Loucy (cell line): Measurements from ENCODE around the gene TMEM269.
A peak's percentile ranks its signal among the peaks of the same experiment; 100 is the strongest.

Source experiments
- H2AFZ ChIP-seq: fragments of 200-600 bp; sonication (generic); 2 replicates; pipeline ENCODE4 v1.6.0; 2016; ENCODE audit warnings: antibody characterized with exemption, mild to moderate bottlenecking, low read length, moderate library complexity
- H3F3A ChIP-seq: fragments of 200-600 bp; 2 replicates; pipeline ENCODE4 v1.6.0; 2016; ENCODE audit warnings: antibody characterized with exemption, low read depth, mild to moderate bottlenecking
- H3K27me3 ChIP-seq: fragments of 200-600 bp; sonication (generic); 2 replicates; pipeline ENCODE4 v1.6.1; 2014; ENCODE audit warnings: low read length, mild to moderate bottlenecking; ENCODE audit not compliant: insufficient read depth, poor library complexity, severe bottlenecking
- H3K36me3 ChIP-seq: fragments of 200-600 bp; sonication (generic); 2 replicates; pipeline ENCODE4 v1.6.1; 2016; ENCODE audit warnings: low read length; ENCODE audit not compliant: insufficient read depth
- H3K4me1 ChIP-seq: fragments of 200-600 bp; sonication (generic); 2 replicates; pipeline ENCODE4 v1.5.1; 2014; ENCODE audit warnings: low read length, mild to moderate bottlenecking; ENCODE audit not compliant: insufficient read depth, poor library complexity, severe bottlenecking
- H3K4me2 ChIP-seq: fragments of 200-600 bp; sonication (generic); 2 replicates; pipeline ENCODE4 v1.6.0; 2014; ENCODE audit warnings: antibody characterized with exemption, low read length, low read depth, mild to moderate bottlenecking; ENCODE audit not compliant: poor library complexity, severe bottlenecking
- H3K4me3 ChIP-seq: fragments of 200-600 bp; sonication (generic); 2 replicates; pipeline ENCODE4 v1.5.1; 2014; ENCODE audit warnings: low read length, mild to moderate bottlenecking, mixed read lengths; ENCODE audit not compliant: poor library complexity, severe bottlenecking
- H3K79me2 ChIP-seq: fragments of 200-600 bp; sonication (generic); 2 replicates; pipeline ENCODE4 v1.6.1; 2014; ENCODE audit warnings: low read length; ENCODE audit not compliant: insufficient read depth
- H3K9ac ChIP-seq: fragments of 200-600 bp; sonication (generic); 2 replicates; pipeline ENCODE4 v1.6.0; 2014; ENCODE audit warnings: mild to moderate bottlenecking, low read depth, low read length, moderate library complexity; ENCODE audit not compliant: poor library complexity, severe bottlenecking
- H3K9me2 ChIP-seq: fragments of 200-600 bp; sonication (generic); replicated peaks from 2 replicates; pipeline ENCODE4 v1.6.1; 2016; ENCODE audit warnings: low read depth, low read length, mixed read lengths
- H3K9me3 ChIP-seq: fragments of 200-600 bp; sonication (generic); 2 replicates; pipeline ENCODE4 v1.6.1; 2014; ENCODE audit warnings: mild to moderate bottlenecking, antibody characterized with exemption, low read length, low read depth; ENCODE audit not compliant: insufficient read depth
- H4K20me1 ChIP-seq: fragments of 200-600 bp; sonication (generic); 2 replicates; pipeline ENCODE4 v1.6.0; 2014; ENCODE audit warnings: antibody characterized with exemption, low read length, mild to moderate bottlenecking; ENCODE audit not compliant: insufficient read depth, poor library complexity, severe bottlenecking
- CTCF ChIP-seq: fragments of 200-600 bp; sonication (generic); conservative IDR thresholded peaks from 2 replicates; pipeline ENCODE4 v1.5.1; 2014; ENCODE audit warnings: mild to moderate bottlenecking, antibody characterized with exemption, low read length
- EZH2phosphoT487 ChIP-seq: fragments of 200-600 bp; IDR thresholded peaks from 2 replicates; pipeline ENCODE4 v1.6.1; 2018; ENCODE audit warnings: antibody characterized with exemption, mild to moderate bottlenecking, moderate library complexity, borderline replicate concordance

Gene TMEM269

GRCh38 chr1:42844592-42845140, 59.9 kb downstream of the TMEM269 start:
- H3F3A ChIP-seq = no peaks in the 10 kb centered on the region
- peaks cover 28% of the 10 kb centered on the region for H3K79me2 ChIP-seq
- peaks cover 15% of the 10 kb centered on the region for H4K20me1 ChIP-seq
- H3K4me2 ChIP-seq = no peak overlapping the region
- H3K27me3 ChIP-seq = no peaks in the 10 kb centered on the region
- H3K9me3 ChIP-seq = no peaks in the 10 kb centered on the region
- H3K36me3 ChIP-seq = no peaks in the 10 kb centered on the region
- H3K9ac ChIP-seq = no peak overlapping the region
- TF ChIP-seq CTCF (no peak), EZH2phosphoT487 (no peak)
- H3K4me1 ChIP-seq = peaks cover 27% of the 10 kb centered on the region
- H3K4me3 ChIP-seq = no peak overlapping the region
- H2AFZ ChIP-seq = no peak overlapping the region
- no peaks in the 10 kb centered on the region for H3K9me2 ChIP-seq

GRCh38 chr1:42845193-42845592, 60.4 kb downstream of the TMEM269 start:
- Histone ChIP-seq H3K9me2 (no peaks in the 10 kb centered on the region), H3K4me2 (no peak overlapping the region), H3K36me3 (no peaks in the 10 kb centered on the region), H3K27me3 (no peaks in the 10 kb centered on the region), H3K9ac (no peak overlapping the region), H3K4me3 (no peak overlapping the region), H3K9me3 (no peaks in the 10 kb centered on the region), H3K4me1 (peaks cover 27% of the 10 kb centered on the region), H3K79me2 (peaks cover 28% of the 10 kb centered on the region), H2AFZ (no peak overlapping the region), H3F3A (no peaks in the 10 kb centered on the region), H4K20me1 (peaks cover 18% of the 10 kb centered on the region)
- TF ChIP-seq EZH2phosphoT487 = no peak
- TF ChIP-seq CTCF = no peak

GRCh38 chr1:42845866-42846256, 61.1 kb downstream of the TMEM269 start:
- H3K9me3 ChIP-seq = no peaks in the 10 kb centered on the region
- no peaks in the 10 kb centered on the region for H3K9me2 ChIP-seq
- peaks cover 18% of the 10 kb centered on the region for H4K20me1 ChIP-seq
- peak overlapping the region; percentile 88 for H3K9ac ChIP-seq
- H3K79me2 ChIP-seq = peaks cover 28% of the 10 kb centered on the region
- H3K36me3 ChIP-seq = no peaks in the 10 kb centered on the region
- H3K27me3 ChIP-seq = no peaks in the 10 kb centered on the region
- H3K4me2 ChIP-seq = peak overlapping the region; percentile 89
- peak overlapping the region; percentile 99 for H2AFZ ChIP-seq
- H3K4me1 ChIP-seq = peaks cover 27% of the 10 kb centered on the region
- peak overlapping the region; percentile 89 for H3K4me3 ChIP-seq
- no peaks in the 10 kb centered on the region for H3F3A ChIP-seq
- no peak for TF ChIP-seq EZH2phosphoT487
- TF ChIP-seq CTCF = no peak
